HEK293T (cell line): ENCODE measurements around the gene SPATA31C2.
"Not testable (repeated sequence)": the region's sequence is repeated elsewhere in the genome, so short reads cannot be mapped to it uniquely, and the experiment has no call there.

Source experiments
- BHLHE40 ChIP-seq: fragments of 450-650 bp; IDR thresholded peaks from 2 replicates; pipeline ENCODE4 v1.6.1; 2016; ENCODE audit warnings: mild to moderate bottlenecking, moderate library complexity, borderline replicate concordance
- FOXA1 ChIP-seq: fragments of 450-650 bp; IDR thresholded peaks from 2 replicates; pipeline ENCODE4 v1.6.1; 2016; ENCODE audit warnings: mild to moderate bottlenecking
- FOXK2 ChIP-seq: fragments of 450-650 bp; IDR thresholded peaks from 2 replicates; pipeline ENCODE4 v1.6.1; 2016; ENCODE audit warnings: mild to moderate bottlenecking
- HDGF ChIP-seq: fragments of 450-650 bp; IDR thresholded peaks from 2 replicates; pipeline ENCODE4 v1.6.1; 2017; ENCODE audit warnings: antibody characterized with exemption, borderline replicate concordance
- PKNOX1 ChIP-seq: fragments of 450-650 bp; IDR thresholded peaks from 2 replicates; pipeline ENCODE4 v1.6.1; 2016
- SUZ12 ChIP-seq: fragments of 450-650 bp; IDR thresholded peaks from 2 replicates; pipeline ENCODE4 v1.6.1; 2016; ENCODE audit warnings: mild to moderate bottlenecking
- TARDBP ChIP-seq: fragments of 450-650 bp; IDR thresholded peaks from 2 replicates; pipeline ENCODE4 v1.6.1; 2016
- ZNF384 ChIP-seq: fragments of 450-650 bp; IDR thresholded peaks from 2 replicates; pipeline ENCODE4 v1.6.1; 2016

DNA sequence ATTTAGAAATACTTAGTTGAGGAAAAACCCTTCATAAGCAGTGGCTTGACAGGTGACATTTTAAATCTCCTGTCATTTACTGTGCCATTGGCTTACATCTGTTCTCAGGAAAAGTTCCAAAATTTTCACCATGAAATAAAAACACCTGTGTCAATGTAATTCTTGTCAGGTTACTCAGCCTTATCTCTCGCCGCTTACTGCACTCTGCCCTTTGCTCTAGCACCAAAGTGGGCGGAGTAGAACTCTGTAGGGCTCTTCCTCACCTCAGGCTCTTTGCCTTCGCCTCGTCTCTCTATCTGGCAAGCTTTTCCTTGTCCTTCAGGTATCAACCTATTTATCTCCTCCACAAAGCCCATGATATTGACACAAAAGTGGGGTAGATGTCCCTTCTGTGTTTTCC is 20.2 kb downstream of the SPATA31C2 start:
- TF ChIP-seq PKNOX1, FOXK2, HDGF, SUZ12, ZNF384, FOXA1, TARDBP, BHLHE40: not testable (repeated sequence)
